A549 (cell line): ENCODE results near the gene TXNIP.

Experiments used
- EP300 ChIP-seq, 2 experiments: fragments of >200 bp; sonication (Bioruptor Twin); formaldehyde crosslinking; IDR thresholded peaks; 2 replicates in 1 of 2; 3 replicates in 1 of 2; pipeline ENCODE4 v1.6.1; 2016 to 2017
- KDM5A ChIP-seq: fragments of 200-600 bp; sonication (generic); IDR thresholded peaks from 2 replicates; pipeline ENCODE4 v1.6.1; 2016; ENCODE audit warnings: antibody characterized with exemption, mild to moderate bottlenecking
- NFE2L2 ChIP-seq: fragments of 150-350 bp; conservative IDR thresholded peaks from 2 replicates; pipeline ENCODE4 v1.6.1; 2014; ENCODE audit warnings: low read length
- POLR2A ChIP-seq: IDR thresholded peaks from 2 replicates; pipeline ENCODE4 v1.6.1; 2012; ENCODE audit warnings: mild to moderate bottlenecking, low read length
- RFX5 ChIP-seq: fragments of 450-650 bp; IDR thresholded peaks from 2 replicates; pipeline ENCODE4 v1.7.1; 2014; ENCODE audit warnings: antibody characterized with exemption, mild to moderate bottlenecking, moderate library complexity
- ZC3H11A ChIP-seq: fragments of 450-650 bp; IDR thresholded peaks from 2 replicates; pipeline ENCODE4 v1.6.1; 2014; ENCODE audit warnings: antibody characterized with exemption, mild to moderate bottlenecking
- TF ChIP-seq, protein P1 (sequence below): fragments of >200 bp; sonication (Bioruptor Twin); formaldehyde crosslinking; IDR thresholded peaks from 3 replicates; pipeline ENCODE4 v1.5.1; 2016
- TF ChIP-seq, protein P2 (sequence below): fragments of 200-600 bp; sonication (generic); IDR thresholded peaks from 2 replicates; pipeline ENCODE4 v1.6.1; 2016; ENCODE audit warnings: antibody characterized with exemption, mild to moderate bottlenecking, moderate library complexity
- TF ChIP-seq, protein P3 (sequence below): fragments of 450-650 bp; IDR thresholded peaks from 2 replicates; pipeline ENCODE4 v1.6.1; 2014; ENCODE audit warnings: antibody characterized with exemption
- TF ChIP-seq, protein P4 (sequence below): IDR thresholded peaks from 2 replicates; pipeline ENCODE4 v1.6.1; 2012
- TF ChIP-seq, protein P5 (sequence below): IDR thresholded peaks from 2 replicates; pipeline ENCODE4 v1.6.1; 2012

DNA sequence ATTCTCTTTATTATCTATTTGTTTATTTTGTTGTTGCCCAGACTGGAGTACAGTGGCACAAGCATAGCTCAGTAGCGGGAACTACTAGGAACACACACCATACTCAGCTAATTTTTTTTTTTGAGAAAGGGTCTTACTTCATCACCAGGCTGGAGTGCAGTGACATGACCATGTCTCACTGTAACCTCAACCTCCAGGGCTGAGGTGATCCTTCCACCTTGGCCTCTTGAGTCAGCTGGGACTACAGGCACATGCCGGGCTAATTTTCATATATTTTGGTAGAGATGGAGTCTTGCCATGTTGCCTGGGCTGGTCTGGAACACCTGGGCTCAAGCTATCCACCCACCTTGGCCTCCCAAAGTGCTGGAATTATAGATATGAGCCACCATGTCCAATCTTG lies 5.3 kb upstream of the TXNIP start:
- TF ChIP-seq, protein P1, sequence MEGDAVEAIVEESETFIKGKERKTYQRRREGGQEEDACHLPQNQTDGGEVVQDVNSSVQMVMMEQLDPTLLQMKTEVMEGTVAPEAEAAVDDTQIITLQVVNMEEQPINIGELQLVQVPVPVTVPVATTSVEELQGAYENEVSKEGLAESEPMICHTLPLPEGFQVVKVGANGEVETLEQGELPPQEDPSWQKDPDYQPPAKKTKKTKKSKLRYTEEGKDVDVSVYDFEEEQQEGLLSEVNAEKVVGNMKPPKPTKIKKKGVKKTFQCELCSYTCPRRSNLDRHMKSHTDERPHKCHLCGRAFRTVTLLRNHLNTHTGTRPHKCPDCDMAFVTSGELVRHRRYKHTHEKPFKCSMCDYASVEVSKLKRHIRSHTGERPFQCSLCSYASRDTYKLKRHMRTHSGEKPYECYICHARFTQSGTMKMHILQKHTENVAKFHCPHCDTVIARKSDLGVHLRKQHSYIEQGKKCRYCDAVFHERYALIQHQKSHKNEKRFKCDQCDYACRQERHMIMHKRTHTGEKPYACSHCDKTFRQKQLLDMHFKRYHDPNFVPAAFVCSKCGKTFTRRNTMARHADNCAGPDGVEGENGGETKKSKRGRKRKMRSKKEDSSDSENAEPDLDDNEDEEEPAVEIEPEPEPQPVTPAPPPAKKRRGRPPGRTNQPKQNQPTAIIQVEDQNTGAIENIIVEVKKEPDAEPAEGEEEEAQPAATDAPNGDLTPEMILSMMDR: no peak
- TF ChIP-seq, protein P2, sequence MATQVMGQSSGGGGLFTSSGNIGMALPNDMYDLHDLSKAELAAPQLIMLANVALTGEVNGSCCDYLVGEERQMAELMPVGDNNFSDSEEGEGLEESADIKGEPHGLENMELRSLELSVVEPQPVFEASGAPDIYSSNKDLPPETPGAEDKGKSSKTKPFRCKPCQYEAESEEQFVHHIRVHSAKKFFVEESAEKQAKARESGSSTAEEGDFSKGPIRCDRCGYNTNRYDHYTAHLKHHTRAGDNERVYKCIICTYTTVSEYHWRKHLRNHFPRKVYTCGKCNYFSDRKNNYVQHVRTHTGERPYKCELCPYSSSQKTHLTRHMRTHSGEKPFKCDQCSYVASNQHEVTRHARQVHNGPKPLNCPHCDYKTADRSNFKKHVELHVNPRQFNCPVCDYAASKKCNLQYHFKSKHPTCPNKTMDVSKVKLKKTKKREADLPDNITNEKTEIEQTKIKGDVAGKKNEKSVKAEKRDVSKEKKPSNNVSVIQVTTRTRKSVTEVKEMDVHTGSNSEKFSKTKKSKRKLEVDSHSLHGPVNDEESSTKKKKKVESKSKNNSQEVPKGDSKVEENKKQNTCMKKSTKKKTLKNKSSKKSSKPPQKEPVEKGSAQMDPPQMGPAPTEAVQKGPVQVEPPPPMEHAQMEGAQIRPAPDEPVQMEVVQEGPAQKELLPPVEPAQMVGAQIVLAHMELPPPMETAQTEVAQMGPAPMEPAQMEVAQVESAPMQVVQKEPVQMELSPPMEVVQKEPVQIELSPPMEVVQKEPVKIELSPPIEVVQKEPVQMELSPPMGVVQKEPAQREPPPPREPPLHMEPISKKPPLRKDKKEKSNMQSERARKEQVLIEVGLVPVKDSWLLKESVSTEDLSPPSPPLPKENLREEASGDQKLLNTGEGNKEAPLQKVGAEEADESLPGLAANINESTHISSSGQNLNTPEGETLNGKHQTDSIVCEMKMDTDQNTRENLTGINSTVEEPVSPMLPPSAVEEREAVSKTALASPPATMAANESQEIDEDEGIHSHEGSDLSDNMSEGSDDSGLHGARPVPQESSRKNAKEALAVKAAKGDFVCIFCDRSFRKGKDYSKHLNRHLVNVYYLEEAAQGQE: no peak
- TF ChIP-seq POLR2A: no peak
- TF ChIP-seq EP300 (IDR thresholded peaks at IDR 0.05): no peak
- no peak for TF ChIP-seq RFX5
- TF ChIP-seq, protein P3, sequence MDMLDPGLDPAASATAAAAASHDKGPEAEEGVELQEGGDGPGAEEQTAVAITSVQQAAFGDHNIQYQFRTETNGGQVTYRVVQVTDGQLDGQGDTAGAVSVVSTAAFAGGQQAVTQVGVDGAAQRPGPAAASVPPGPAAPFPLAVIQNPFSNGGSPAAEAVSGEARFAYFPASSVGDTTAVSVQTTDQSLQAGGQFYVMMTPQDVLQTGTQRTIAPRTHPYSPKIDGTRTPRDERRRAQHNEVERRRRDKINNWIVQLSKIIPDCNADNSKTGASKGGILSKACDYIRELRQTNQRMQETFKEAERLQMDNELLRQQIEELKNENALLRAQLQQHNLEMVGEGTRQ: no peak
- TF ChIP-seq ZC3H11A: no peak
- no peak for TF ChIP-seq KDM5A
- no peak for TF ChIP-seq NFE2L2
- TF ChIP-seq, protein P4, sequence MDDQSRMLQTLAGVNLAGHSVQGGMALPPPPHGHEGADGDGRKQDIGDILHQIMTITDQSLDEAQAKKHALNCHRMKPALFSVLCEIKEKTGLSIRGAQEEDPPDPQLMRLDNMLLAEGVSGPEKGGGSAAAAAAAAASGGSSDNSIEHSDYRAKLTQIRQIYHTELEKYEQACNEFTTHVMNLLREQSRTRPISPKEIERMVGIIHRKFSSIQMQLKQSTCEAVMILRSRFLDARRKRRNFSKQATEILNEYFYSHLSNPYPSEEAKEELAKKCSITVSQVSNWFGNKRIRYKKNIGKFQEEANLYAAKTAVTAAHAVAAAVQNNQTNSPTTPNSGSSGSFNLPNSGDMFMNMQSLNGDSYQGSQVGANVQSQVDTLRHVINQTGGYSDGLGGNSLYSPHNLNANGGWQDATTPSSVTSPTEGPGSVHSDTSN: no peak
- TF ChIP-seq, protein P5, sequence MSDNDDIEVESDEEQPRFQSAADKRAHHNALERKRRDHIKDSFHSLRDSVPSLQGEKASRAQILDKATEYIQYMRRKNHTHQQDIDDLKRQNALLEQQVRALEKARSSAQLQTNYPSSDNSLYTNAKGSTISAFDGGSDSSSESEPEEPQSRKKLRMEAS: no peak
